H1 (cell line): Measurements from ENCODE around the gene GRIN2C. TPM values are rescaled to one million over a fixed set of nuclear protein-coding genes. Genes with fewer than 3 reads are reported as not detected.

ENCODE experiments used
- CTCF ChIA-PET: fragments of 300-600 bp; sonication (Branson Sonifier 250); formaldehyde crosslinking; loops from one replicate; lab custom pipeline; 2021; ENCODE audit not compliant: partially characterized antibody; lab: Charles Lee
- POLR2A ChIA-PET: fragments of 300-600 bp; sonication (Branson Sonifier 250); formaldehyde crosslinking; loops from one replicate; lab custom pipeline; 2021; ENCODE audit warnings: inconsistent platforms; ENCODE audit not compliant: partially characterized antibody; lab: Charles Lee
- DNase-seq, 2 experiments: peaks; one replicate each; pipeline versions ENCODE4 v3.0.0 to v3.0.0-alpha.2; 2010 to 2022; ENCODE audit warnings: low spot score in 2 of 2, low read depth in 1 of 2, mixed read lengths in 1 of 2
- FAIRE-seq: peaks from 2 replicates; lab custom pipeline; 2011; peaks lifted over from hg19 to GRCh38; lab: Jason Lieb, UNC
- H2AFZ ChIP-seq: 2 replicates; pipeline ENCODE4 v1.8.1; 2012; ENCODE audit warnings: low read length, inconsistent platforms
- H2AK5ac ChIP-seq: 2 replicates; pipeline ENCODE4 v1.6.1; 2013; ENCODE audit warnings: low read depth, low read length
- H2BK120ac ChIP-seq: replicated peaks from 2 replicates; pipeline ENCODE3; 2013; ENCODE audit warnings: low read depth, low read length, inconsistent platforms
- H2BK12ac ChIP-seq: 2 replicates; pipeline ENCODE4 v1.6.1; 2013; ENCODE audit warnings: low read depth, low read length
- H2BK15ac ChIP-seq: 2 replicates; pipeline ENCODE4 v1.6.1; 2013; ENCODE audit warnings: low read length
- H2BK20ac ChIP-seq: 2 replicates; pipeline ENCODE4 v1.6.1; 2013; ENCODE audit warnings: low read length
- H2BK5ac ChIP-seq: 2 replicates; pipeline ENCODE4 v1.6.1; 2013; ENCODE audit warnings: low read depth, low read length
- H3K14ac ChIP-seq: 2 replicates; pipeline ENCODE4 v1.6.1; 2013; ENCODE audit warnings: inconsistent platforms; ENCODE audit not compliant: insufficient read length
- H3K18ac ChIP-seq: 2 replicates; pipeline ENCODE4 v1.6.1; 2013; ENCODE audit warnings: low read length; ENCODE audit errors: extremely low read depth
- H3K23ac ChIP-seq: 2 replicates; pipeline ENCODE4 v1.6.1; 2013; ENCODE audit warnings: inconsistent platforms; ENCODE audit not compliant: insufficient read length
- H3K23me2 ChIP-seq: 2 replicates; pipeline ENCODE4 v1.6.1; 2013; ENCODE audit warnings: low read depth, low read length
- H3K27ac ChIP-seq: 2 replicates; pipeline ENCODE4 v1.6.1; 2011; ENCODE audit warnings: low read depth, low read length, inconsistent platforms
- H3K27me3 ChIP-seq, 4 experiments: replicated peaks in 1 of 4; 1 replicate in 1 of 4; 2 replicates in 3 of 4; pipeline versions ENCODE4 v1.6.1 to v1.8.1; 2011 to 2013; ENCODE audit warnings: low read length in 3 of 4, mild to moderate bottlenecking in 3 of 4, inconsistent platforms in 2 of 4, mixed read lengths in 2 of 4, moderate library complexity in 1 of 4; ENCODE audit not compliant: control insufficient read depth in 3 of 4, insufficient read depth in 3 of 4; ENCODE audit errors: extremely low read depth in 1 of 4
- H3K36me3 ChIP-seq, 4 experiments: 2 replicates each; pipeline versions ENCODE4 v1.6.1 to v1.8.1; 2011 to 2013; ENCODE audit warnings: mild to moderate bottlenecking in 4 of 4, low read length in 3 of 4, moderate library complexity in 2 of 4, control low read depth in 1 of 4, inconsistent platforms in 1 of 4; ENCODE audit not compliant: insufficient read depth in 4 of 4, control insufficient read depth in 2 of 4
- H3K4ac ChIP-seq: replicated peaks from 2 replicates; pipeline ENCODE3; 2013; ENCODE audit warnings: low read length, low read depth, mixed read lengths, inconsistent platforms; ENCODE audit not compliant: insufficient read length
- H3K4me1 ChIP-seq, 4 experiments: replicated peaks in 1 of 4; 1 replicate in 1 of 4; 2 replicates in 3 of 4; pipeline versions ENCODE4 v1.6.1 to v1.8.1; 2011 to 2013; ENCODE audit warnings: low read length in 3 of 4, inconsistent platforms in 2 of 4, mixed read lengths in 1 of 4; ENCODE audit not compliant: insufficient read depth in 4 of 4, control insufficient read depth in 3 of 4
- H3K4me2 ChIP-seq, 2 experiments: 2 replicates each; pipeline versions ENCODE4 v1.6.1 to v1.8.1; 2011 to 2013; ENCODE audit warnings: low read depth in 2 of 2, low read length in 2 of 2, control low read depth in 1 of 2, inconsistent platforms in 1 of 2, mild to moderate bottlenecking in 1 of 2; ENCODE audit not compliant: insufficient read depth in 1 of 2
- H3K4me3 ChIP-seq, 4 experiments: fragments of 200-600, 300-600 bp in 1 of 4; sonication (generic), shearing (Covaris generic), sonication (Bioruptor Twin) in 1 of 4; 2 replicates each; pipeline versions ENCODE4 v1.5.1 to v1.8.1; 2011 to 2016; ENCODE audit warnings: low read length in 4 of 4, low read depth in 3 of 4, control low read depth in 2 of 4, inconsistent platforms in 2 of 4, mild to moderate bottlenecking in 2 of 4, mixed read lengths in 1 of 4, moderate library complexity in 1 of 4; ENCODE audit not compliant: insufficient read depth in 2 of 4; ENCODE audit errors: extremely low read depth in 1 of 4
- H3K56ac ChIP-seq: replicated peaks from 2 replicates; pipeline ENCODE3; 2013; ENCODE audit warnings: low read depth, mild to moderate bottlenecking, mixed read lengths, low read length, inconsistent platforms; ENCODE audit not compliant: insufficient read length
- H3K79me1 ChIP-seq: 2 replicates; pipeline ENCODE4 v1.6.1; 2013; ENCODE audit warnings: low read depth, low read length, control low read depth
- H3K79me2 ChIP-seq, 2 experiments: 2 replicates each; pipeline versions ENCODE4 v1.6.1 to v1.8.1; 2012 to 2013; ENCODE audit warnings: low read length in 2 of 2, mild to moderate bottlenecking in 2 of 2, inconsistent platforms in 1 of 2; ENCODE audit not compliant: insufficient read depth in 2 of 2, control insufficient read depth in 1 of 2
- H3K9ac ChIP-seq, 4 experiments: replicated peaks in 1 of 4; 1 replicate in 1 of 4; 2 replicates in 3 of 4; pipeline versions ENCODE4 v1.6.1 to v1.8.1; 2011 to 2013; ENCODE audit warnings: low read depth in 3 of 4, low read length in 3 of 4, control low read depth in 2 of 4, mild to moderate bottlenecking in 2 of 4, moderate library complexity in 2 of 4, inconsistent platforms in 1 of 4; ENCODE audit errors: extremely low read depth in 1 of 4
- H3K9me3 ChIP-seq, 2 experiments: 2 replicates each; pipeline versions ENCODE4 v1.6.1 to v1.8.1; 2012 to 2013; ENCODE audit warnings: mild to moderate bottlenecking in 2 of 2, moderate library complexity in 2 of 2, control low read depth in 1 of 2, inconsistent platforms in 1 of 2, low read depth in 1 of 2, low read length in 1 of 2, mixed read lengths in 1 of 2; ENCODE audit not compliant: insufficient read depth in 2 of 2
- H4K20me1 ChIP-seq, 2 experiments: replicated peaks in 1 of 2; 2 replicates each; pipeline versions ENCODE3 to v1.8.1; 2011 to 2013; ENCODE audit warnings: inconsistent platforms in 2 of 2, low read length in 2 of 2, mild to moderate bottlenecking in 1 of 2; ENCODE audit not compliant: insufficient read depth in 2 of 2, control insufficient read depth in 1 of 2
- H4K5ac ChIP-seq: 2 replicates; pipeline ENCODE4 v1.6.1; 2013; ENCODE audit warnings: low read length, low read depth, mixed read lengths, inconsistent platforms; ENCODE audit not compliant: insufficient read length
- H4K8ac ChIP-seq: 2 replicates; pipeline ENCODE4 v1.8.0; 2013; ENCODE audit warnings: mild to moderate bottlenecking, moderate library complexity, low read length, inconsistent platforms; ENCODE audit not compliant: insufficient read depth; ENCODE audit errors: extremely low read depth
- H4K91ac ChIP-seq: replicated peaks from 2 replicates; pipeline ENCODE3; 2013; ENCODE audit warnings: low read length, mixed read lengths, inconsistent platforms; ENCODE audit not compliant: insufficient read length
- BACH1 ChIP-seq: IDR thresholded peaks from 2 replicates; pipeline ENCODE4 v1.6.1; 2012; ENCODE audit warnings: low read length, improper control_type of control experiment
- CTCF ChIP-seq, 3 experiments: IDR thresholded peaks; 1 replicate in 2 of 3; 2 replicates in 1 of 3; pipeline versions ENCODE4 v1.5.1 to v1.6.1; 2011; ENCODE audit warnings: low read length in 3 of 3, mild to moderate bottlenecking in 3 of 3, inconsistent platforms in 2 of 3, low read depth in 1 of 3, moderate library complexity in 1 of 3; ENCODE audit not compliant: insufficient read depth in 1 of 3; ENCODE audit errors: control extremely low read depth in 1 of 3
- RFX5 ChIP-seq: IDR thresholded peaks from 2 replicates; pipeline ENCODE4 v1.6.1; 2011; ENCODE audit warnings: low read depth, low read length, improper control_type of control experiment, borderline replicate concordance
- SIN3A ChIP-seq, 2 experiments: IDR thresholded peaks in 1 of 2; conservative IDR thresholded peaks in 1 of 2; 2 replicates each; pipeline ENCODE4 v1.6.1; 2011 to 2012; ENCODE audit warnings: low read length in 2 of 2, improper control_type of control experiment in 1 of 2, low read depth in 1 of 2, mild to moderate bottlenecking in 1 of 2
- YY1 ChIP-seq: IDR thresholded peaks from 2 replicates; pipeline ENCODE4 v1.6.1; 2011; ENCODE audit warnings: low read depth, mild to moderate bottlenecking, low read length
- WGBS, 2 experiments: shearing (Covaris generic) in 1 of 2; methylation state at CpG; one replicate each; pipeline versions ENCODE4 v1.1.6 to v1.1.7; 2013 to 2015; ENCODE audit warnings: low lambda C conversion rate in 2 of 2, mixed read lengths in 2 of 2, inconsistent platforms in 1 of 2, low coverage in 1 of 2, missing lambda C conversion rate in 1 of 2; ENCODE audit not compliant: insufficient replicate concordance in 2 of 2, insufficient coverage in 1 of 2, insufficient read length in 1 of 2; ENCODE audit errors: extremely low coverage in 1 of 2, missing lambda C conversion rate in 1 of 2; 5-methylcytosine and 5-hydroxymethylcytosine counted together
- polyA plus RNA-seq, 7 experiments: library from polyadenylated mRNA; depleted of rRNA in 3 of 7; stranded (reverse) in 5 of 7; unstranded in 2 of 7; fragments of >200 nt in 5 of 7; fragments of 200-250 nt in 2 of 7; gene quantifications; 1 replicate in 5 of 7; 2 replicates in 1 of 7; 4 replicates in 1 of 7; pipeline versions ENCODE4 v1.2.1 to v1.2.3, GENCODE V29; 2011 to 2013; ENCODE audit warnings: missing spikeins in 2 of 7, mixed read lengths in 2 of 7
- total RNA-seq: library from RNA; stranded (reverse); fragmentation: NEBNext Ultra II Directional; extraction: Animal tissue kit (Norgen Biotek cat#: 25700); gene quantifications from 2 replicates; pipeline ENCODE4 v1.2.1, GENCODE V29; 2021

GRIN2C gene
- total and polyA plus RNA-seq, 2 of the 8 experiments (the other 6 are each of a cell fraction or from before 2014, with no cell fraction given): 0.06 to 0.07 TPM

GRCh38 chr17:74796211-74796610 lies 63.5 kb downstream of the GRIN2C start:
- peaks cover 0 to 29% (median 6%) of the 10 kb centered on the region in 4 experiments; a peak in 7 of 8 replicates for H3K36me3 ChIP-seq
- 84% methylated on average over 4 of the region's 4 CpGs; no CpG with 5 or more reads in 1 of the 2 experiments for WGBS, 2 experiments
- H3K9ac ChIP-seq: no peak overlapping the region
- no peaks in the 10 kb centered on the region for H3K27me3 ChIP-seq
- peaks cover 0 to 11% of the 10 kb centered on the region in 2 experiments for H4K20me1 ChIP-seq
- no peak overlapping the region for H4K5ac ChIP-seq
- ChIA-PET CTCF (interaction anchor here (1.6 to 99.6 kb wide), 4 partner anchors 13 to 50 kb away, joined by 5 to 2981 read pairs (median 16); partner anchors contain the start of genes FDXR and GRIN2C), POLR2A (interaction anchor here (0.8 kb wide), 1 partner anchor 12 kb away, joined by 4 read pairs; no protein-coding TSS in a partner anchor)
- no peak overlapping the region for H2BK20ac ChIP-seq
- no peak overlapping the region for H2BK5ac ChIP-seq
- H3K56ac ChIP-seq: no peak overlapping the region
- DNase-seq: no peak
- no peak overlapping the region for H4K8ac ChIP-seq
- H2AK5ac ChIP-seq: no peak overlapping the region
- H3K4me2 ChIP-seq: no peak overlapping the region
- H3K4me3 ChIP-seq: no peak overlapping the region
- H3K18ac ChIP-seq: no peak overlapping the region
- H3K4me1 ChIP-seq: no peaks in the 10 kb centered on the region
- TF ChIP-seq CTCF (IDR thresholded peaks at IDR 0.05; ENCODE audit: control extremely low read depth in 1 of 3, insufficient read depth in 1 of 3, low read depth in 1 of 3, low read length in 3 of 3) (no peak), SIN3A (conservative IDR thresholded peaks at IDR 0.05 in 1 of 2, IDR thresholded peaks at IDR 0.05 in 1 of 2; ENCODE audit: low read depth in 1 of 2, low read length in 2 of 2) (no peak), RFX5 (no peak), BACH1 (no peak), YY1 (no peak)
- no peak overlapping the region for H3K14ac ChIP-seq
- H3K79me1 ChIP-seq: no peaks in the 10 kb centered on the region
- H3K79me2 ChIP-seq: no peaks in the 10 kb centered on the region
- no peak overlapping the region for H2AFZ ChIP-seq
- no peak overlapping the region for H2BK120ac ChIP-seq
- no peak overlapping the region for H2BK15ac ChIP-seq
- no peaks in the 10 kb centered on the region for H3K23me2 ChIP-seq
- no peak overlapping the region for H2BK12ac ChIP-seq
- no peak overlapping the region for H3K23ac ChIP-seq
- no peak overlapping the region for H3K27ac ChIP-seq
- no peak overlapping the region for H3K4ac ChIP-seq
- no peak for FAIRE-seq
- no peak overlapping the region for H4K91ac ChIP-seq
- H3K9me3 ChIP-seq: no peaks in the 10 kb centered on the region
